Right atrium auricular region (tissue), 2 donors: ENCODE data around the gene MRPL58. TPM values are rescaled to one million over a fixed set of nuclear protein-coding genes. Genes with fewer than 3 reads are reported as not detected.
"Not testable (repeated sequence)": the region's sequence is repeated elsewhere in the genome, so short reads cannot be mapped to it uniquely, and the experiment has no call there.

Experiments used
- DNase-seq: peaks from one replicate; pipeline ENCODE4 v3.0.0-alpha.2; 2019; ENCODE audit warnings: low spot score
- H3K27ac ChIP-seq, 2 donors: fragments of 200-600 bp; sonication (generic); 1 replicate in 1 of 2; 2 replicates in 1 of 2; pipeline ENCODE4 v1.5.1; 2016 to 2019
- H3K27me3 ChIP-seq, 2 donors: fragments of 200-600 bp; sonication (generic); one replicate each; pipeline versions ENCODE4 v1.5.1 to v1.6.0; 2017 to 2019
- H3K36me3 ChIP-seq: fragments of 200-600 bp; sonication (generic); one replicate; pipeline ENCODE4 v1.5.1; 2016
- H3K4me1 ChIP-seq, 2 donors: fragments of 200-600 bp; sonication (generic); one replicate each; pipeline versions ENCODE4 v1.5.1 to v1.6.0; 2017 to 2019
- H3K4me3 ChIP-seq, 2 donors: fragments of 200-600 bp; sonication (generic); 1 replicate in 1 of 2; 2 replicates in 1 of 2; pipeline ENCODE4 v1.5.1; 2017 to 2019; ENCODE audit warnings: mild to moderate bottlenecking in 1 of 2, moderate library complexity in 1 of 2
- H3K9me3 ChIP-seq, 2 donors: fragments of 200-600 bp; sonication (generic); one replicate each; pipeline ENCODE4 v1.5.1; 2019
- total RNA-seq, 2 donors: library from RNA; depleted of rRNA; stranded (reverse); fragments of >200 nt; gene quantifications; one replicate each; pipeline ENCODE4 v1.1.0, GENCODE V29; 2016
- TF ChIP-seq, protein P1 (sequence below), 2 donors: fragments of 200-600 bp; sonication (generic); IDR thresholded peaks; one replicate each; pipeline ENCODE4 v1.5.1; 2019; ENCODE audit warnings: antibody characterized with exemption in 2 of 2

Gene MRPL58
- total RNA-seq, 2 donors from 2014 or later, result 44.8 to 104 TPM

DNA sequence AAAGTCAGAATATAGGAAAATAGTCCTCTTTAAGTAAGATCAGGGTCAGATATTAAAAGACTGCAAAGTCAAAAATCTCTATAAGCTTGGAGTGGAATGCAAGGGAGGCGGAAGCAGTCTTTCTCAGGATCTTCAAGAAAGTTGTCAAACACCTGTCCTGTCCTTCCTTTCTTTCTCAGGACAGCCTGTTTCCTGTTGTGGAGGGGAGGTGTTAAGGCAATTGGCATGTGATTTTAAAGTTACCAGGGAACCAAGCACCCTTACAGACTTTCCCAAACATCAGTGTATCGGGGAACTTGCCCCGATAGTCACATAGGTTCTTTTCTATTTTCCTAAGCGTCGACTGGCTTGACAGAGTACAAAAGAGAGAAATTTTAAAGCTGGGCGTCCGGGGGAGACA, 32.2 kb downstream of the MRPL58 start:
- no peak overlapping the region for H3K27ac ChIP-seq
- TF ChIP-seq, protein P1, sequence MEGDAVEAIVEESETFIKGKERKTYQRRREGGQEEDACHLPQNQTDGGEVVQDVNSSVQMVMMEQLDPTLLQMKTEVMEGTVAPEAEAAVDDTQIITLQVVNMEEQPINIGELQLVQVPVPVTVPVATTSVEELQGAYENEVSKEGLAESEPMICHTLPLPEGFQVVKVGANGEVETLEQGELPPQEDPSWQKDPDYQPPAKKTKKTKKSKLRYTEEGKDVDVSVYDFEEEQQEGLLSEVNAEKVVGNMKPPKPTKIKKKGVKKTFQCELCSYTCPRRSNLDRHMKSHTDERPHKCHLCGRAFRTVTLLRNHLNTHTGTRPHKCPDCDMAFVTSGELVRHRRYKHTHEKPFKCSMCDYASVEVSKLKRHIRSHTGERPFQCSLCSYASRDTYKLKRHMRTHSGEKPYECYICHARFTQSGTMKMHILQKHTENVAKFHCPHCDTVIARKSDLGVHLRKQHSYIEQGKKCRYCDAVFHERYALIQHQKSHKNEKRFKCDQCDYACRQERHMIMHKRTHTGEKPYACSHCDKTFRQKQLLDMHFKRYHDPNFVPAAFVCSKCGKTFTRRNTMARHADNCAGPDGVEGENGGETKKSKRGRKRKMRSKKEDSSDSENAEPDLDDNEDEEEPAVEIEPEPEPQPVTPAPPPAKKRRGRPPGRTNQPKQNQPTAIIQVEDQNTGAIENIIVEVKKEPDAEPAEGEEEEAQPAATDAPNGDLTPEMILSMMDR (IDR thresholded peaks at IDR 0.05), result no peak
- no peak for DNase-seq
- H3K4me3 ChIP-seq, result no peak overlapping the region
- peaks cover 28% of the 10 kb centered on the region for H3K36me3 ChIP-seq
- H3K27me3 ChIP-seq, result no peaks in the 10 kb centered on the region
- H3K9me3 ChIP-seq, result no peaks in the 10 kb centered on the region
- H3K4me1 ChIP-seq, result peaks cover 0 to 34% of the 10 kb centered on the region in 2 donors

DNA sequence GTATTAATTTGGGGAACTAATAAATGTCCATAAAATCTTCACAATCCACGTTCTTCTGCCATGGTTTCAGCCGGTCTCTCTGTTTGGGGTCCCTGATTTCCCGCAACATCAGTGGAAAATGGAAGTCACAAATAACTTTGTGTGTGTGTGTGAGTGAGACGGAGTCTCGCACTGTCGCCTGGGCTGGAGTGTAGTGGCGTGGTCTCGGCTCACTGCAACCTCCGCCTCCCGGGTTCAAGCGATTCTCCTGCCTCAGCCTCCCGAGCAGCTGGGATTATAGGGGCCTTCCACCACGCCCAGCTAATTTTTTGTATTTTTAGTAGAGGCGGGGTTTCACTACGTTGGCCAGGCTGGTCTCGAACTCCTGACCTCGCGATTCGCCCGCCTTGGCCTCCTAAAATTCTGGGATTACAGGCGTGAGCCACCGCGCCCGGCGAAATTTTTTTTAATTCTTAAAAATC, 33.5 kb downstream of the MRPL58 start:
- Histone ChIP-seq H3K4me3 (peak overlapping the region; percentile 88 to 100), H3K27ac (peak overlapping the region; percentile 97 to 100), H3K4me1 (peaks cover 0 to 34% of the 10 kb centered on the region in 2 donors), H3K36me3 (peaks cover 25% of the 10 kb centered on the region)
- H3K9me3 ChIP-seq, DNase-seq, H3K27me3 ChIP-seq: not testable (repeated sequence)

DNA sequence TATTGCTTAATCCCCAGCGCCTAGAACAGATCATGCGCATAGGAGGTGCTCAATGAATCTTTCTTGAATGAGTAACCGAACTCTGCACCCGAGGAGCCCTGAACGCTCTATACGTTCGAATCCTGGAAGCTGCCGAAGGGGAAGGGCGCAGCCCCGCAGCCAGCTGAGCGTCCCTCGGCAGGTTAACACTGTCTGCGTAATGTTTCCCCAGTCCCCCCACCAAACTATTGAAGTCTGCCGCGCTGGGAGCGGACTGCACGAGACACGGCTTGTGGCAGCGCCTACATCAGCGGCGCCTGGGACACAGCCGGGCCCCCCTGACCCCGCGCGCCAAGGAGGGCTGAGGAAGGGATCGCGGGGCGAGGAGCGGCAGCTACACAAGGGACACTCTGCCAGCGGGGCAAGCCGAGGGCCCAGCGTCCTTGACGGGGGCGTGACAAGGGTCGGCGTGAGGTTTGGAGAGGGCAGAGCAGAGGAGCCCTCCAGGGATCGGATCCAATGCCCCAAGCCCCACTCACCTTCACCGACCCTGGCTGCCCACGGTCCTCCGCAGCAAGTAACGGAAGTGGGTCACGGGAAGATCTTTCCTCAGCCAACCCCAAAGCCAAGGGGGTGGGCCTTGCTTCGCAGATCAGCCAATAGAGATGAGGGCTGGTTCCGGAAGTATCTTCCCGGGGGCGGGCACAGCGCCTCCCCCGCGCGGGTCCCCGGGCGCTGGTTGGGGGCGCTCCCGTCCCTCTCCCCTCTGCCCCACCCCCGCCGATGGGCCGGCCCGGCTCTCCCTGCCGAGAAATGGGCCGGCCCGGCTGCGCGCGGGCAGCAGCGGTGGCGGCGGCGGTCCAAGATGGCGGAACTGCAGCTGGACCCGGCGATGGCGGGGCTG, 34.2 kb downstream of the MRPL58 start, which contains the start of the genes ATP5PD and KCTD2:
ATP5PD (minus strand) TSS at position 563 of the 883 bp plus-strand sequence. CDS start 4,319 bp downstream, outside the sequence.
KCTD2 (plus strand) TSS at position 819 of the 883 bp plus-strand sequence; CDS start at position 845, 26 bp downstream.
- peak within 1 kb of the TSS; percentile 97 to 100 for H3K27ac ChIP-seq
- peak within 1 kb of the TSS; percentile 88 to 100 for H3K4me3 ChIP-seq
- TF ChIP-seq, protein P1 (IDR thresholded peaks at IDR 0.05), result no peak
- peak; percentile 97 for DNase-seq
- peaks cover 0 to 34% of the 10 kb centered on the region in 2 donors for H3K4me1 ChIP-seq
- no peaks in the 10 kb centered on the region for H3K9me3 ChIP-seq
- H3K27me3 ChIP-seq, result no peaks in the 10 kb centered on the region
- H3K36me3 ChIP-seq, result peaks cover 19% of the 10 kb centered on the region

DNA sequence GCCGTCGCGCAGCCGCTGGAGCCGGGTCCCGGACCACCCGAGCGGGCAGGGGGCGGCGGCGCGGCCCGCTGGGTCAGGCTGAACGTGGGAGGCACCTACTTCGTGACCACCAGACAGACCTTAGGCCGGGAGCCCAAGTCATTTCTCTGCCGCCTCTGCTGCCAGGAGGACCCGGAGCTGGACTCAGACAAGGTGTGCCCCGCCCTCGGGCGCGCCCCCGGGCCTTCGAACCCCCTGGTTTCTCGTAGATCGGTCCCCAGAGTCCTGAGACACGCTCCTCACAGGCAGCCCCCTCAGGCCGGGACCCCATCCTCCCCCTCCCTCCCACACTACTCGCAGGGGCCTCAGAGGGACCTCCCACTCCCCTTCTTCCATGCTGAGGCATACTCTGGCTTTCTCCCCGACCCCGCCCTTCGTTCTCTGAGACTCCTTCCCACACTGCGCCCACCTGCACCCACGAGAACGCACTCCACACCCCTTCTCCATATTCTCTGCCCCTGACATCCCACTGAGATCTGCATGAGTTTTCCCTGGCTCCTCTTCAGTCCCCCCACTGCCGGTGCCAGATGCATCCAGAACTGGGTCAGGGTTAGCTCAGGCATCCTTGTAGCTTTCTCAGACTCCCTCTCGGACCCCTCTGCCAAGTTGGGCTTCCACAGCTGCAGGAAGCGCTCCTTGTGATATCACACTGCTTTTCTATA, 35.1 kb downstream of the MRPL58 start:
- no peaks in the 10 kb centered on the region for H3K9me3 ChIP-seq
- TF ChIP-seq, protein P1 (IDR thresholded peaks at IDR 0.05), result no peak
- peaks cover 0 to 34% of the 10 kb centered on the region in 2 donors for H3K4me1 ChIP-seq
- no peak for DNase-seq
- H3K4me3 ChIP-seq, result peak overlapping the region; percentile 88 to 100
- peaks cover 11% of the 10 kb centered on the region for H3K36me3 ChIP-seq
- no peaks in the 10 kb centered on the region for H3K27me3 ChIP-seq
- peak overlapping the region; percentile 97 to 100 for H3K27ac ChIP-seq

DNA sequence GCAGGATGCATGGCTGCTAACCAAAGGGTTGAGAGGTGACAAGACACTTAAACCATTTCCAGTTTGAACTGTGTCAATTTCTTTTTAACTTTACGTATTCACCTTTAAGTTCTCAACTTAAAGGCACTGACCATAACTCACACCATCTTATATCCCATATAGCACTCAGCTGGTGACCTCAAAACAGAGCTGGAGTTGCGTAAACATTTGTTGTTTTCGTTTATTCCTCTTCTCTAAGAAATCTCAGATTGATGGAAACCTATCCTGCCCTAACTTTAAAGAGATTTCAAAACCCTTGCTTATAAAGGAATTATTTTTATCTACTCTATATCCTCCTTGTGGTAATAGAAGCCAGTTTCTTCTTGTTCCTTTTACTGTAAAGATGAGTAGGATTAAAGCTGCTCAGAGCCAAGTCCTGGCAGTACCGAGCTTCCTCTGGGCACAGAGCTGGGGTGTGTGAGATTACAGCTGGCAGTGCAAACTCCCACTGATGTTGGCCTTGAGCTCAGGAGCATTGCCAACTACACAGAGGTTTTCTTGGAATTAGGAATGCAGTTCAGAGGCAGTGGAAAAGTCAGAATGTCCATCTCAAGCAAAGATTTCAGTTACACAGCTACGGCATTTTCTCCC, 35.9 kb downstream of the MRPL58 start:
- Histone ChIP-seq H3K27ac (peak overlapping the region; percentile 97 to 100), H3K36me3 (peaks cover 19% of the 10 kb centered on the region), H3K4me1 (peaks cover 0 to 34% of the 10 kb centered on the region in 2 donors), H3K4me3 (peak overlapping the region; percentile 88 to 100), H3K9me3 (no peaks in the 10 kb centered on the region), H3K27me3 (no peaks in the 10 kb centered on the region)
- TF ChIP-seq, protein P1 (IDR thresholded peaks at IDR 0.05), result no peak
- DNase-seq, result no peak
